IPS-20b (cell line): ENCODE results near the gene FBXO42.
A peak's percentile ranks its signal among the peaks of the same experiment; 100 is the strongest.

Experiments
- H3K27ac ChIP-seq: one replicate; pipeline ENCODE4 v1.5.1; 2013; ENCODE audit warnings: low read length
- H3K27me3 ChIP-seq: 2 replicates; pipeline ENCODE4 v1.6.1; 2013; ENCODE audit warnings: mild to moderate bottlenecking, low read length, inconsistent platforms; ENCODE audit not compliant: insufficient read depth
- H3K36me3 ChIP-seq: 2 replicates; pipeline ENCODE4 v1.6.1; 2013; ENCODE audit warnings: low read depth, mild to moderate bottlenecking, inconsistent platforms, low read length, moderate library complexity; ENCODE audit not compliant: insufficient read depth
- H3K4me1 ChIP-seq: 2 replicates; pipeline ENCODE4 v1.6.1; 2013; ENCODE audit warnings: mild to moderate bottlenecking, control low read depth, inconsistent platforms, low read length, moderate library complexity; ENCODE audit not compliant: insufficient read depth
- H3K4me3 ChIP-seq: 2 replicates; pipeline ENCODE4 v1.5.1; 2013; ENCODE audit warnings: mild to moderate bottlenecking, low read length, inconsistent platforms
- H3K9ac ChIP-seq: 2 replicates; pipeline ENCODE4 v1.6.1; 2013; ENCODE audit warnings: low read depth, mild to moderate bottlenecking, inconsistent platforms, low read length, moderate library complexity
- H3K9me3 ChIP-seq: 2 replicates; pipeline ENCODE4 v1.6.1; 2013; ENCODE audit warnings: mild to moderate bottlenecking, low read depth, low read length, inconsistent platforms; ENCODE audit not compliant: insufficient read depth

FBXO42 gene

DNA sequence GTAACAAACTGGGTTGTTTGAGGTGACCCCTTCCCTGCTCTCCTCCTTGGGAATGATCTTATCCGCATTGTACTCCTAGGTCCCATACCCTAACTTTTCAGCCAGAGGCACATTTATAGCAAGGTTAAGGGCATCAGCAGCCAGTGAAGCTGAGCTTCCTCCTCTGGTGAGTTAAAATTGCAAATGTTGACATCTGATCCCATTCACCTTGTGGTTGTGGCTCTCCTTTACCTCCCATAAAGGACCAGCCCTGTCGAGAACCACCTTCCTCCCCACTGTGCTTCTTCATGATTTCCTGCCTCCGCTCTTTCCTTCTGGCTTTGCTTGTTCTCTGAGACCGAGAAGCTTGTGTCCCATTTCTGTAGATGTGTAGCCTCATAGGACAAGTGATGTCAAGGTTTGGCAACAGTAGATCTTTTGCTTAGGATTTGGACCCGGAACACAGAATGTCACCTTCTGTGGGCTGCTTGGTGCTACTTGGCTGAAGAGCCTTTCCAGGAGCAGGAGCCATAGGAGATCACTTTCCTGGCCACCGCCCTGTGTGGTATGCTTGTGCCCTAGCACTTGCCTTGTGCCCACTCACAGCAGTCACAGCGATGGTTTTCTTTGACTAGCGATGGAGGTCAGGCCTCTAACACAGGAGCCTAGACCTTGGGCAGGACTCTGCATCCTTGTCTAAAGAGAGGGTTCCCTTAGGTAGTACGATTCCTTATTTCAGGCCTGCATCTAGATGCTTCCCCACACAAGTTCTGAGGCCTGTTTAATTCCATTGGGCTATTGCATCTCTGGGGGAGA is 33.6 kb upstream of the FBXO42 start:
- Histone ChIP-seq H3K9ac (no peak overlapping the region), H3K27me3 (no peaks in the 10 kb centered on the region), H3K27ac (no peak overlapping the region), H3K9me3 (no peaks in the 10 kb centered on the region), H3K4me3 (no peak overlapping the region), H3K4me1 (peaks cover 24% of the 10 kb centered on the region), H3K36me3 (no peaks in the 10 kb centered on the region)

DNA sequence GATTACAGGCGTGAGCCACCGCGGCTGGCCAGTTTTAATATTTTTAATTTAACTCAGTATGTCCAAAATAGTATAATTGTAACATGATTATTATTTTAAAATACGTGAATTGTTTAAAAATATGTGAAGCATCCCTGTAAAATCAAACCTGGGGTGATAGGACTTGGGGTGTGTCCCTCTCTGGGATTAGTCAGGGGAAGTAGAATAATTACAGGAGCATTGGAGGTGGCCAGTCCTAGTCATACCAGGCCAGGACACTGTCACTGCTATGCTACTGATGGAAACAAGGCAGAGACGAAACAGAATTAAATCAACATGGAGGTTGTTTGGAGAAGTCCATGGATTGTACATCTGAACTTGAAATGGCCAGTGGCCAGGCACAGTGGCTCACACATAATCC is 31.6 kb upstream of the FBXO42 start:
- H3K9ac ChIP-seq, result no peak overlapping the region
- H3K4me3 ChIP-seq, result no peak overlapping the region
- no peak overlapping the region for H3K27ac ChIP-seq
- peaks cover 24% of the 10 kb centered on the region for H3K4me1 ChIP-seq
- H3K27me3 ChIP-seq, result no peaks in the 10 kb centered on the region
- no peaks in the 10 kb centered on the region for H3K9me3 ChIP-seq
- H3K36me3 ChIP-seq, result no peaks in the 10 kb centered on the region

DNA sequence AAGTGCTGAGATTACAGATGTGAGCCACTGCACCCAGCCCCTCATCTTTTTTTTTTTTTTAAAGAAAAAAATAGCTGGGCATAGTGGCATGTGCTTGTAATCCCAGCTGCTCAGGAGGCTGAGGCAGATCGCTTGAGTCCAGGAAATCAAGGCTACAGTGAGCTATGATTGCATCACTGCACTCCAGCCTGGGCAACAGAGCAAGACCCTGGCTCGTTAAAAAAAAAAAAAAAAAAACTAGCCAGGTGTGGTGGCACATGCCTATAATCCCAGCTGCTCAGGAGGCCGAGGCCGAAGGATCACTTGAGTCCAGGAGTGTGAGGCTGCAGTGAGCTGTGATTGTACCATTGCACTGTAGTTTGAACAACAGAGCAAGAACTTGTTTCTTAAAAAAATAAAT is 28.6 kb upstream of the FBXO42 start:
- no peak overlapping the region for H3K27ac ChIP-seq
- peaks cover 21% of the 10 kb centered on the region for H3K4me1 ChIP-seq
- H3K9me3 ChIP-seq, result no peaks in the 10 kb centered on the region
- H3K9ac ChIP-seq, result no peak overlapping the region
- no peak overlapping the region for H3K4me3 ChIP-seq
- H3K27me3 ChIP-seq, result no peaks in the 10 kb centered on the region
- H3K36me3 ChIP-seq, result no peaks in the 10 kb centered on the region

DNA sequence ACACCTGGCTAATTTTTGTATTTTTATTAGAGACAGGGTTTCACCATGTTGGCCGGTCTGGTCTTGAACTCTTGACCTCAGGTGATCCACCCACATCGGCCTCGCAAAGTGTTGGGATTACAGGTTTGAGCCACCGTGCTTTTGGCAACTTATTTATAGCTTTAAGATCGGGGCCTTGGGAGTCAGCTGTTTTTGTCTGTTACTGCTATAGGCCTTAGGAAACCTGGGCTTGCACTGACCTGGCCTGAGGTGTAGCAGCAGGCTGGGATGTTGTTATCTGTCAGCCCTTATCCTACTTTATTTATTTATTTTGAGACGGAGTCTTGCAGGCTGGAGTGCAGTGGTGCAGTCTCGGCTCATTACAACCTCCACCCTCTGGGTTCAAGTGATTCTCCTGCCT is 26.2 kb upstream of the FBXO42 start:
- Histone ChIP-seq H3K27ac (no peak overlapping the region), H3K36me3 (no peaks in the 10 kb centered on the region)

DNA sequence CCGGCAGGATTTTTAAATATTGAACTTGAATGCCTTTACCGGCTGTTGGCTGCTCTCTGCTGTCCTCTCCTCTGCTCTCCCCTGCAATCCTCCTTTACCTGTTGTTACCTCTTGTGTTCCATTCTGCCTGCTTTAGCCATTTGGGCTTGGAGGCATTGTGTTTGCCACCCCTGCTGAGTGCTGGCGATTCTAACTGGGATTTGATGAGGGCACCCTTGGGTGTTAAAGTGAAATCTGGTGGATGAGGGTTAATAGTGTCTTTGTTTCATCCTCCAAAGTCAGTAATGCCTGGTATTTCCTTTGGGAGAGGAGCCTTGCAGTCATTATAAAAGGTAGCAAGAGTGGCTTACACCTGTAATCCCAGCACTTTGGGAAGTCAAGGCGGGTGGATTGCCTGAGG is 24.7 kb upstream of the FBXO42 start:
- H3K9ac ChIP-seq, result no peak overlapping the region
- H3K27ac ChIP-seq, result no peak overlapping the region
- peaks cover 5% of the 10 kb centered on the region for H3K36me3 ChIP-seq
- no peaks in the 10 kb centered on the region for H3K9me3 ChIP-seq
- H3K27me3 ChIP-seq, result no peaks in the 10 kb centered on the region
- H3K4me3 ChIP-seq, result no peak overlapping the region
- H3K4me1 ChIP-seq, result peaks cover 8% of the 10 kb centered on the region

More for the DNA sequence above, 26.2 kb upstream of the FBXO42 start:
- Histone ChIP-seq H3K9ac (no peak overlapping the region), H3K4me1 (peaks cover 8% of the 10 kb centered on the region), H3K9me3 (no peaks in the 10 kb centered on the region), H3K4me3 (no peak overlapping the region), H3K27me3 (no peaks in the 10 kb centered on the region)

DNA sequence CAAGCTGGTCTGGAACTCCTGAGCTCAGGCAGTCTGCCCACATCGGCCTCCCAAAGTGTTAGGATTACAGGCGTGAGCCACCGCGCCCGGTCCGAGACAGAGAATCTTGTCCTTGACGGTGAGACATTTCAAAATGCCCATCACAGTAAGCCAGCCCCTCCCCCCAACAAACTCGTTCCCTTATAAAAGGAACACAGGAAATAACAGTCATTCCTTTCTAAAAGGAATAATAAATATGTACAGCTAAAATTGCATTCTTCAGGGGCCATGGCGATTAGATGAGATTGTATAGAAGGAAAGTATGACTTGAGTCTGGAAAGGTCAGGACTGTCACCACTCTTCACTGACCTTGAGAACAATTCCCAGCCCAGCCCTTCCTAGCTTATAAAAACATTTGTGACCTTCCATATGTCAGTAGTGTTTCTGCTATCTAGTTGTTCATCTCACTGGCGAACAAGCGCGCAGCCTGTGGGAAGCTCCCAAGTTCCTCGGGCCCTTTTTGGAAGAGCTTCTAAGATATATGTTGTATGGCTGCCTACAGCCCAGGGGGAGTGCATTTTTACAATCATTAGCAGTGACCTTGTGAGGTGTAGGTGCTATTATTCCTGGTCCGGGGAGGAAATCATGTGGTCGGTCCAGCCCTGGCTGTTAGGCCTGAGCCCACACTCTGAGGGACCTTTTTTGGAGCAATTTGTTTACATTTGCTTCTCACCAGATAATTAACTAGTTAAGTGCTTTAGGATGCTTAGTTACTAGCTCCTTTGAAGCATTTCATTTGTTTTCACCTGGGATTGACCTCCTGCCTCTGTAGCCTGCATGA is 23.5 kb upstream of the FBXO42 start:
- H3K9ac ChIP-seq, result no peak overlapping the region
- H3K27me3 ChIP-seq, result no peaks in the 10 kb centered on the region
- peaks cover 5% of the 10 kb centered on the region for H3K36me3 ChIP-seq
- H3K4me1 ChIP-seq, result peaks cover 8% of the 10 kb centered on the region
- H3K9me3 ChIP-seq, result no peaks in the 10 kb centered on the region
- no peak overlapping the region for H3K27ac ChIP-seq
- H3K4me3 ChIP-seq, result no peak overlapping the region

DNA sequence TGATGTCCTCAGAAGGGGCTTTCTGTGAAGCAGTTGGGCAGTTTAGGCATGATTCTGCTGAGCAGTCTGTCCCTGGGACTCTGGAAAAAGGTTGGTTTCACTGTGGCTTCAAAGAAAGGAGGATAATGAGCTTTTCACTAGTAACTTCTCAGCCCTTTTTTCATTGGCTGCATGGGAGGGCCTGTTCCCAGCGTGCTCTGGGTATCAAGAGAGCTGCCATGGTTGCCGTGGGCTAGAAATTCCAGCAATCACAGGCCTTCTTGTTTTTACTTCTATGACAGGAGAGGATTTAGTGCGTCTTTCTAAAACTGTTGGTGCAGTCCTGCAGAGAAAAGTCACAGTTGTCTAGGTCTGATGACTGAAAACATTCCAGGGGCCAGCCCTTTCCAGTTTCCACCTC is 22.0 kb upstream of the FBXO42 start:
- Histone ChIP-seq H3K9me3 (no peaks in the 10 kb centered on the region), H3K4me3 (no peak overlapping the region), H3K9ac (no peak overlapping the region), H3K36me3 (peaks cover 5% of the 10 kb centered on the region), H3K27ac (no peak overlapping the region), H3K4me1 (peaks cover 9% of the 10 kb centered on the region), H3K27me3 (no peaks in the 10 kb centered on the region)

DNA sequence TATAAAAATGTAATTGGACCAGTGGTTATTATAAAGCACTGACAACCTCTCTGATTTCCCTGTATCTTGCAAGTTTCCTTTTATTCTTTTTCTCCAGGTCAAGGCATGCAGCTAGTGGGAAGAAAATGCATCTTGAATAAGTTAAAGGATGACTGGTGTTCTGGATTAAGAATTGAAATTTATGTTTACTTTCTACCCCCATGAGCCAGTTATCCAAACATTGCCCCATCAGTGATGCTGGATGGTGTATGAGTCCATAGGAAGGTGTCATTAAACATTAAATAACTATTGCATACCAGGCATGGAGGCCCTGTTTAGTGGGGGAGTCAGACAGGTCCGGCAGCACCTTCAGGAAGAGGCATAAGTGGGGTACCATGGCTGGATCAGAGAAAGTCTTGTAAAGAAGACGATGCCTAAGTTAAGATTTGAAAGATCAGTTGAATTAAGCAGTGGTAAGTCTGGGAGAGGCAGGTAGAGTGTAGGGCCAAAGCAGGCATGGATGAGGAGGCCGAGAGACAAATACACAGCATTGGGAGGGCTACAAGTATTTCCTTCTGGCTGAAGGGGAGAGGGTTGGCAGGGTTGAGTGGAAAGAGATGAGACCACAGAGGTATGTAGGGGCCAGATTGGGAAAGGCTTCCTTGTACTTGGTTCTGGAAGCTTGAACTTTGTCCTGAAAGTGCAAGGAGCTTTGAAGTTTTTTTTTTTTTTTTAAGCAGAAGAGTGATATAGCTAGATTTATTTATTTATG is 20.4 kb upstream of the FBXO42 start:
- no peaks in the 10 kb centered on the region for H3K9me3 ChIP-seq
- H3K36me3 ChIP-seq, result peaks cover 5% of the 10 kb centered on the region
- no peak overlapping the region for H3K27ac ChIP-seq
- peaks cover 19% of the 10 kb centered on the region for H3K4me1 ChIP-seq
- H3K9ac ChIP-seq, result no peak overlapping the region
- no peaks in the 10 kb centered on the region for H3K27me3 ChIP-seq
- H3K4me3 ChIP-seq, result no peak overlapping the region

DNA sequence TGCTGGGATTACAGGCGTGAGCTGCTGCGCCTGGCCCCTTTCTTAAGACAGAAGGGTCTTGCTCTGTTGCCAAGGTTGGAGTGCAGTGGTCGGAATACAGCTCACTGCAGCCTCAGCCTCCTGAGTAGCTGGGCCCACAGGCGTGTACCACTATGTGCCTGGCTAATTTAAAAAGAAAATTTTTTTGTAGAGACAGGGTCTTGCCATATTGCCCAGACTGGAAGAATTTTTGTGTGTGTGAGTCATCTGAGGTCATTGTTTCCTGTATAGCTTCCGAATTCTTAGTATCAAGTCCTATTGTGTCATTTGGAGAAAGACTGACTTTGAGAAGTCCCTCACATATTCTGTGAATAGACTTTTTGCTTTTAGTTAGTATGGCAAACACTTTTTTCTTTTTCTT is 19.4 kb upstream of the FBXO42 start:
- H3K9me3 ChIP-seq, result no peaks in the 10 kb centered on the region
- no peak overlapping the region for H3K27ac ChIP-seq
- H3K4me3 ChIP-seq, result no peak overlapping the region
- peaks cover 5% of the 10 kb centered on the region for H3K36me3 ChIP-seq
- no peaks in the 10 kb centered on the region for H3K27me3 ChIP-seq
- peaks cover 19% of the 10 kb centered on the region for H3K4me1 ChIP-seq
- no peak overlapping the region for H3K9ac ChIP-seq

DNA sequence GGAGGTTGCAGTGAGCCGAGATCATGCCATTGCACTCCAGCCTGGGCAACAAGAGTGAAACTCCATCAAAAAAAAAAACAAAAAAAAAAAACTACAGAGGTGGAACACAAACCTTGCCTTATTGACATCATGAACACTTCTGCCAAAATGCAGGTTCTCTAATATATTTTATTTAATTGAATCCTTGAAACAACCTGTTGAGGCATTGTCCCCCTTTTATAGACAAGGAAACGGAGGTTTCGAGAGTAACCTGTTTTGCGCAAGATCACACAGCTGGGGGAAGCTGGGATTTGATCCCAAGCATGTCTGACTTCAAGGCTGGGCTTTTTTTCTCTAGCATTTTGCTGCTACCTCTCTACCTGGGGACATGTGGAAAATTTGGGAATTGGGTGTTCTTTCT is 17.5 kb upstream of the FBXO42 start:
- Histone ChIP-seq H3K4me1 (peaks cover 14% of the 10 kb centered on the region), H3K9me3 (no peaks in the 10 kb centered on the region), H3K27ac (no peak overlapping the region), H3K9ac (no peak overlapping the region), H3K27me3 (no peaks in the 10 kb centered on the region; the same call in 1 of the 2 replicates), H3K36me3 (peaks cover 5% of the 10 kb centered on the region), H3K4me3 (no peak overlapping the region)

DNA sequence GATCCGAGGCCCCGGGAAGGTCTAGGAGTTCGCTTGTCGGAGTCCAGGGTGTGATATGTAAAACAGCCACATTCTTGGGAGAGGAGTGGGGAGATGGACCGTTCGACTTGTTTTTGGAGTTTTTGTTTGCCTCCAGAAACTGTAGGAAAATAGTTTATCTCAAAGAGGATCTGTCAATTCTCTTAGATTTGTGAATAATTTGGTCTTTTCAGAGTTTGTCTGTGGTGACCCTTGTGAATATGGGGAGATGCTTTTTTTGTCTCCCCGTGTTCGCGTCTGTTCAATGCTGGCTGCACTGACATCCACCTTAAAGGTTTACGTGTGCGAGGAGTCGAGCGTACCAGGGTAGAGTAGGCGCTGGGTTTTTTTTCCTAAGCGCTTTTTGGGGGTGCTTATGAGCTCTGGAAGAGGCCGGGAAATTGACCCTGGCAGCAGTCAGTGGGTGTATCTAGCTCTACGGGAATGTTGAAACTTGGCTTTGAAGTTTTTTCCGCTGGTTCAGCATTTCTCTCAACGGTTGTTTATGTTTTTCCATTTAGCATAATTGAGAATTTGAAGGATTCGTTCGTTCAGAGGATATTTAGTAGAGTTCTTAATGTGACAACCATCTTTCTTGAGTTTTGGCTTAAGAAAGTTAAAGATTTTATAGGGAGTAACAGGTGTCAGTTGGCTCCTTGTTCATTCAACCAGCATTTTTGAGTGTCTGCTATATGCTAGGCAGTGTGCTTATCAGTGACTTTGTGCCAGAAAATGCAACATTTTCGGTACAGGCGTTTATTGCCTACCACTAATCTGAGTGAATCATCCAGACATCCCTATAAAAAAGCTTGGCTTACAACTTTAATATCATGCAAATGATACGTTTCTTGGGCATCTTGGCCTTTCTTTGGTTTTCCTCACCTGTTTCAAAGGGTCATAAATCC is 15.9 kb upstream of the FBXO42 start:
- Histone ChIP-seq H3K36me3 (peaks cover 5% of the 10 kb centered on the region), H3K4me1 (peaks cover 11% of the 10 kb centered on the region), H3K9me3 (no peaks in the 10 kb centered on the region), H3K9ac (peak overlapping the region; percentile 92), H3K27ac (peak overlapping the region; percentile 69), H3K27me3 (no peaks in the 10 kb centered on the region; the same call in 1 of the 2 replicates), H3K4me3 (peak overlapping the region; percentile 87)
